Uterus (tissue), 2 donors: ENCODE results near the gene MMEL1.
"Not testable (repeated sequence)": the region's sequence is repeated elsewhere in the genome, so short reads cannot be mapped to it uniquely, and the experiment has no call there.

Experiments used
- POLR2A ChIP-seq, 2 donors: fragments of 450-650 bp; IDR thresholded peaks; one replicate each; pipeline ENCODE4 v1.6.1; 2016; ENCODE audit warnings: antibody characterized with exemption in 2 of 2, mild to moderate bottlenecking in 1 of 2, moderate library complexity in 1 of 2
- TF ChIP-seq, protein P1 (sequence below), 4 experiments: fragments of 200-600 bp in 2 of 4; fragments of 450-650 bp in 2 of 4; sonication (generic) in 2 of 4; IDR thresholded peaks; one replicate each; pipeline ENCODE4 v1.5.1; 2016 to 2019; ENCODE audit warnings: antibody characterized with exemption in 4 of 4, mild to moderate bottlenecking in 2 of 4, moderate library complexity in 1 of 4

DNA sequence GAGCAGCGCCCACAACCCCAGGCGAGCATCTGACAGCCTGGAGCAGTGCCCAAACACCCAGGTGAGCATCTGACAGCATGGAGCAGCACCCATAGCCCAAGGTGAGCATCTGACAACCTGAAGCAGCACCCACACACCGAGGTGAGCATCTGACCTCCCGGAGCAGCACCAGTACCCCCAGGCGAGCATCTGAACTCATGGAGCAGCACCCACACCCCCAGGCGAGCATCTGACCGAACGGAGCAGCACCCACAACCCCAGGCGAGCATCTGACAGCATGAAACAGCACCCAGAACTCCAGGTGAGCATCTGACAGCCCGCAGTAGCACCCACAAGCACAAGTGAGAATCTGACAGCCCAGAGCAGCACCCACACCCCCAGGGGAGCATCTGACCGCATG, 38.8 kb upstream of the MMEL1 start:
- TF ChIP-seq, protein P1, sequence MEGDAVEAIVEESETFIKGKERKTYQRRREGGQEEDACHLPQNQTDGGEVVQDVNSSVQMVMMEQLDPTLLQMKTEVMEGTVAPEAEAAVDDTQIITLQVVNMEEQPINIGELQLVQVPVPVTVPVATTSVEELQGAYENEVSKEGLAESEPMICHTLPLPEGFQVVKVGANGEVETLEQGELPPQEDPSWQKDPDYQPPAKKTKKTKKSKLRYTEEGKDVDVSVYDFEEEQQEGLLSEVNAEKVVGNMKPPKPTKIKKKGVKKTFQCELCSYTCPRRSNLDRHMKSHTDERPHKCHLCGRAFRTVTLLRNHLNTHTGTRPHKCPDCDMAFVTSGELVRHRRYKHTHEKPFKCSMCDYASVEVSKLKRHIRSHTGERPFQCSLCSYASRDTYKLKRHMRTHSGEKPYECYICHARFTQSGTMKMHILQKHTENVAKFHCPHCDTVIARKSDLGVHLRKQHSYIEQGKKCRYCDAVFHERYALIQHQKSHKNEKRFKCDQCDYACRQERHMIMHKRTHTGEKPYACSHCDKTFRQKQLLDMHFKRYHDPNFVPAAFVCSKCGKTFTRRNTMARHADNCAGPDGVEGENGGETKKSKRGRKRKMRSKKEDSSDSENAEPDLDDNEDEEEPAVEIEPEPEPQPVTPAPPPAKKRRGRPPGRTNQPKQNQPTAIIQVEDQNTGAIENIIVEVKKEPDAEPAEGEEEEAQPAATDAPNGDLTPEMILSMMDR (IDR thresholded peaks at IDR 0.05), result not testable (repeated sequence)
- not testable (repeated sequence) for TF ChIP-seq POLR2A (IDR thresholded peaks at IDR 0.05)
